ENCODE measurements around the gene TMEM154.

GRCh38 chr4:152571296-152571695 is 108.5 kb downstream of the TMEM154 start:
- TF ChIP-seq CTCF (optimal IDR thresholded peaks at IDR 0.05 in 1 of 3, IDR thresholded peaks at IDR 0.05 in 1 of 3, conservative IDR thresholded peaks at IDR 0.05 in 1 of 3; ENCODE audit: extremely low read depth in 1 of 3, insufficient read depth in 2 of 3, low read length in 3 of 3) = no peak
- TF ChIP-seq EZH2 (IDR thresholded peaks at IDR 0.05; ENCODE audit: low read length) = no peak
